CD14-positive monocyte (primary cell): ENCODE measurements around the gene RAB1A. TPM values are rescaled to one million over a fixed set of nuclear protein-coding genes. Genes with fewer than 3 reads are reported as not detected.
"Not testable (repeated sequence)": the region's sequence is repeated elsewhere in the genome, so short reads cannot be mapped to it uniquely, and the experiment has no call there.

Experiments
- DNase-seq, 3 donors: peaks; one replicate each; pipeline ENCODE4 v3.0.0-alpha.2; 2011 to 2022
- H2AFZ ChIP-seq: 2 replicates; pipeline ENCODE4 v1.6.0; 2012; ENCODE audit warnings: mild to moderate bottlenecking, low read depth, low read length, inconsistent platforms; ENCODE audit not compliant: insufficient read depth, poor library complexity, severe bottlenecking
- H3K27ac ChIP-seq, 2 donors: 1 replicate in 1 of 2; 2 replicates in 1 of 2; pipeline ENCODE4 v1.5.1; 2012 to 2013; ENCODE audit warnings: low read length in 2 of 2, control low read depth in 1 of 2, inconsistent platforms in 1 of 2, low read depth in 1 of 2, mild to moderate bottlenecking in 1 of 2
- H3K27me3 ChIP-seq, 2 donors: one replicate each; pipeline versions ENCODE4 v1.6.0 to v1.6.1; 2011 to 2013; ENCODE audit warnings: low read length in 2 of 2; ENCODE audit not compliant: control insufficient read depth in 2 of 2, insufficient read depth in 2 of 2
- H3K36me3 ChIP-seq, 2 donors: replicated peaks in 1 of 2; 1 replicate in 1 of 2; 2 replicates in 1 of 2; pipeline versions ENCODE4 v1.5.1 to v1.6.1; 2012 to 2013; ENCODE audit warnings: low read length in 2 of 2, control low read depth in 1 of 2, inconsistent platforms in 1 of 2, mild to moderate bottlenecking in 1 of 2; ENCODE audit not compliant: insufficient read depth in 2 of 2, control insufficient read depth in 1 of 2
- H3K4me1 ChIP-seq, 2 donors: 1 replicate in 1 of 2; 2 replicates in 1 of 2; pipeline versions ENCODE4 v1.5.1 to v1.6.1; 2012 to 2013; ENCODE audit warnings: low read length in 2 of 2, control low read depth in 1 of 2, inconsistent platforms in 1 of 2, mild to moderate bottlenecking in 1 of 2, moderate library complexity in 1 of 2; ENCODE audit not compliant: insufficient read depth in 2 of 2, control insufficient read depth in 1 of 2
- H3K4me2 ChIP-seq: replicated peaks from 2 replicates; pipeline ENCODE3; 2012; ENCODE audit warnings: low read length, moderate library complexity, mild to moderate bottlenecking; ENCODE audit not compliant: poor library complexity, severe bottlenecking; ENCODE audit errors: extremely low read depth
- H3K4me3 ChIP-seq, 3 experiments: fragments of 200-600 bp in 1 of 3; sonication (generic) in 1 of 3; replicated peaks in 1 of 3; 1 replicate in 2 of 3; 2 replicates in 1 of 3; pipeline ENCODE4 v1.5.1; 2011 to 2013; ENCODE audit warnings: low read length in 3 of 3, mild to moderate bottlenecking in 3 of 3, control low read depth in 2 of 3, low read depth in 2 of 3, inconsistent platforms in 1 of 3, moderate library complexity in 1 of 3
- H3K79me2 ChIP-seq: 2 replicates; pipeline ENCODE4 v1.6.0; 2012; ENCODE audit warnings: mild to moderate bottlenecking, control low read depth, inconsistent platforms, low read length, moderate library complexity; ENCODE audit not compliant: insufficient read depth
- H3K9ac ChIP-seq: 2 replicates; pipeline ENCODE4 v1.6.0; 2017; ENCODE audit warnings: low read length, mild to moderate bottlenecking; ENCODE audit not compliant: insufficient read depth, poor library complexity, severe bottlenecking
- H3K9me3 ChIP-seq, 2 donors: replicated peaks in 1 of 2; 1 replicate in 1 of 2; 2 replicates in 1 of 2; pipeline versions ENCODE4 v1.5.1 to v1.6.1; 2012 to 2013; ENCODE audit warnings: low read length in 2 of 2, control low read depth in 1 of 2; ENCODE audit not compliant: control insufficient read depth in 1 of 2, insufficient read depth in 1 of 2
- H4K20me1 ChIP-seq: 2 replicates; pipeline ENCODE4 v1.6.0; 2012; ENCODE audit warnings: mild to moderate bottlenecking, low read length, control low read depth, moderate library complexity; ENCODE audit not compliant: insufficient read depth
- H3K27ac Mint-ChIP-seq, 7 donors: one replicate each; pipeline ENCODE4 v1.8.0; 2020; ENCODE audit warnings: mild to moderate bottlenecking in 7 of 7, mixed read lengths in 7 of 7, moderate library complexity in 6 of 7, inconsistent platforms in 2 of 7
- H3K27me3 Mint-ChIP-seq, 3 donors: one replicate each; pipeline ENCODE4 v1.8.0; 2021 to 2022; ENCODE audit warnings: low read depth in 3 of 3, mild to moderate bottlenecking in 3 of 3, mixed read lengths in 3 of 3, moderate library complexity in 3 of 3, inconsistent platforms in 1 of 3
- H3K36me3 Mint-ChIP-seq, 2 donors: one replicate each; pipeline ENCODE4 v1.8.0; 2020; ENCODE audit warnings: mixed read lengths in 2 of 2, inconsistent platforms in 1 of 2, mild to moderate bottlenecking in 1 of 2
- H3K4me1 Mint-ChIP-seq: one replicate; pipeline ENCODE4 v1.8.0; 2020; ENCODE audit warnings: mild to moderate bottlenecking, mixed read lengths
- H3K4me3 Mint-ChIP-seq, 2 donors: one replicate each; pipeline ENCODE4 v1.8.0; 2020; ENCODE audit warnings: mild to moderate bottlenecking in 2 of 2, mixed read lengths in 2 of 2, moderate library complexity in 1 of 2
- H3K9me3 Mint-ChIP-seq, 7 donors: one replicate each; pipeline ENCODE4 v1.8.0; 2020 to 2022; ENCODE audit warnings: mixed read lengths in 7 of 7, mild to moderate bottlenecking in 6 of 7, moderate library complexity in 6 of 7, inconsistent platforms in 2 of 7
- WGBS: methylation state at CpG from one replicate; pipeline ENCODE4 v1.1.5; 2013; ENCODE audit warnings: missing lambda C conversion rate; ENCODE audit not compliant: insufficient coverage; 5-methylcytosine and 5-hydroxymethylcytosine counted together
- intact Hi-C, 2 donors: fragments of 100-400 bp; cut with micrococcal nuclease; formaldehyde crosslinking; loops; one replicate each; pipeline versions ENCODE4 v1.15.0 to v1.15.1; 2023
- polyA plus RNA-seq, 3 donors: library from polyadenylated mRNA; depleted of rRNA in 1 of 3; unstranded in 2 of 3; stranded (reverse) in 1 of 3; fragments of 300-500 nt in 2 of 3; fragments of >200 nt in 1 of 3; fragmentation: Illumina TruSeq in 2 of 3; gene quantifications; 1 replicate in 2 of 3; 2 replicates in 1 of 3; pipeline ENCODE4 v1.2.3, GENCODE V29; 2012 to 2021
- TF ChIP-seq, protein P1 (sequence below): fragments of 200-600 bp; IDR thresholded peaks from one replicate; pipeline ENCODE4 v1.8.0; 2022; ENCODE audit warnings: antibody characterized with exemption, mild to moderate bottlenecking

Gene RAB1A
- polyA plus RNA-seq, 3 donors = 106 to 124 (median 110) TPM

DNA sequence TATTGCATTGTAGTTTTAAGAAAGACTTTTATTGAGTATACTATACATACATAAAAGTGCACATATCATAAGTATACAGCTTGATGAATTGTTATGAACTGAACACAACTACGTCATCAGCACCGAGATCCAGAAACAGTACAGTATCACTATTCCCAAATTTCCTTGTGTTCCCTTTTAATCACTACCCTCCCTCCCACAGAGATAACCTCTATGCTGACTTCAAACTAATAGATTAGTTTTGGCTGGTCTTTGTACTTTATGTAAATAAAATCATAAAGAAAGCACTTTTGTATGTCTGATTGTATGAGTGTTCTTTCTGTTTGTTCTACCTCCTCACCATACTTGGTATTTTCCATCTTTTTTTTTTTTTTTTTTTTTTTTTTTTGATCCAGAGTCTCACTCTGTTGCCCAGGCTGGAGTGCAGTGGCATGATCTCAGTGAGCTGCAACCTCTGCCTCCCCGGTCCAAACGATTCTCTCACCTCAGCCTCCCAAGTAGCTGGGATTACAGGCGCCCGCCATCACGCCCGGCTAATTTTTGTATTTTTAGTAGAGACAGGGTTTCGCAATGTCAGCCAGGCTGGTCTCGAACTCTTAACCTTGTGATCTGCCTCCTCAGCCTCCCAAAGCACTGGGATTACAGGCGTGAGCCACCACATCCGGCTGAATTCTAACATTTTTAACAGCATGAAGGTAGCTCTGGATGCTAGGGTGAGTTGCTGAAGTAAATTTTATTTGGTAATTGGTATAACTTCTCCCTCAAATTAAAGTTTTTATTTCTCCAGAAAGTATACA lies 43.3 kb upstream of the RAB1A start:
- Histone ChIP-seq H3K36me3 (no peaks in the 10 kb centered on the region), H2AFZ (no peak overlapping the region), H3K27me3 (no peaks in the 10 kb centered on the region), H3K79me2 (no peaks in the 10 kb centered on the region), H3K4me2 (no peak overlapping the region), H3K4me3 (no peak overlapping the region), H3K4me1 (no peaks in the 10 kb centered on the region), H3K27ac (no peak overlapping the region), H3K9ac (no peak overlapping the region), H3K9me3 (no peaks in the 10 kb centered on the region), H4K20me1 (no peaks in the 10 kb centered on the region)
- Mint-ChIP-seq H3K27me3 (peaks cover 0 to 1% (median 0%) of the 10 kb centered on the region in 3 donors), H3K27ac (no peak overlapping the region), H3K4me1 (peaks cover 2% of the 10 kb centered on the region), H3K9me3 (peaks cover 0 to 2% (median 0%) of the 10 kb centered on the region in 7 donors), H3K36me3 (no peaks in the 10 kb centered on the region), H3K4me3 (no peak overlapping the region)
- WGBS = no CpG with 5 or more reads among the region's 12 CpGs
- TF ChIP-seq, protein P1, sequence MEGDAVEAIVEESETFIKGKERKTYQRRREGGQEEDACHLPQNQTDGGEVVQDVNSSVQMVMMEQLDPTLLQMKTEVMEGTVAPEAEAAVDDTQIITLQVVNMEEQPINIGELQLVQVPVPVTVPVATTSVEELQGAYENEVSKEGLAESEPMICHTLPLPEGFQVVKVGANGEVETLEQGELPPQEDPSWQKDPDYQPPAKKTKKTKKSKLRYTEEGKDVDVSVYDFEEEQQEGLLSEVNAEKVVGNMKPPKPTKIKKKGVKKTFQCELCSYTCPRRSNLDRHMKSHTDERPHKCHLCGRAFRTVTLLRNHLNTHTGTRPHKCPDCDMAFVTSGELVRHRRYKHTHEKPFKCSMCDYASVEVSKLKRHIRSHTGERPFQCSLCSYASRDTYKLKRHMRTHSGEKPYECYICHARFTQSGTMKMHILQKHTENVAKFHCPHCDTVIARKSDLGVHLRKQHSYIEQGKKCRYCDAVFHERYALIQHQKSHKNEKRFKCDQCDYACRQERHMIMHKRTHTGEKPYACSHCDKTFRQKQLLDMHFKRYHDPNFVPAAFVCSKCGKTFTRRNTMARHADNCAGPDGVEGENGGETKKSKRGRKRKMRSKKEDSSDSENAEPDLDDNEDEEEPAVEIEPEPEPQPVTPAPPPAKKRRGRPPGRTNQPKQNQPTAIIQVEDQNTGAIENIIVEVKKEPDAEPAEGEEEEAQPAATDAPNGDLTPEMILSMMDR = no peak
- intact Hi-C loops = loop anchor here in 1 of 2 donors (10.0 kb wide), 1 partner anchor 258 kb away; no protein-coding TSS in a partner anchor
- no peak for DNase-seq

DNA sequence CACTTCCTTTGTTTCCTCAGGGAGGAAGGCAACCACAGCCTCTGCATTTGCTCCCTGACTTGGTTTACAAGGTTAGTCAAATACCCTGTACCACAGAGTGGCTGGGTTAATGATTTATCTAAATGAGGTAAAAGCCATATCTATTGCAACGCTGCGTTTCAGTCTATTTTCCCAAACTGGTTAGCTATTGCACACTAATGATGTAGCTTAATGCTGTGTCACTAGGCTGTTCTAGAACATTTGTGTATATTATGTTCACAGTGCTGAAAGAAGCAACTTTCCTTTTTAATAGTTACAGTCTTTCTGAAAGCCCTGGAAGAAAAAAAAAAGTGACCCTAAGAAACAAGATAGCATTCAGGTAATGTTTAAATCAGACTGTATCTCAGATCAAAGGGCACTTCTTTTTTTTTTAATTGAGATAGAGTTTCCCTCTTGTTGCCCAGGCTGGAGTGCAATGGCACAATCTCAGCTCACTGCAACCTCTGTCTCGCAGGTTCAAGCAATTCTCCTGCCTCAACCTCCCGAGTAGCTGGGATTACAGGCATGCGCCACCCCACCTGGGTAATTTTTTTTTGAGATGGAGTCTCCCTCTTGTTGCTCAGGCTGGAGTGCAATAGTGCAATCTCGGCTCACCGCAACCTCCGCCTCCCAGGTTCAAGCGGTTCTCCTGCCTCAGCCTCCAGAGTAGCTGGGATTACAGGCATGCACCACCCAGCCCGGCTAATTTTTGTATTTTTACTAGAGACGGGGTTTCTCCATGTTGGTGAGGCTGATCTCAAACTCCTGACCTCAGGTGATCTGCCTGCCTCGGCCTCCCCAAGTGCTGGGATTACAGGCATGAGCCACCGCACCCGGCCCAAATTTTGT lies 40.9 kb upstream of the RAB1A start:
- H3K4me3 ChIP-seq, H3K4me2 ChIP-seq, H3K36me3 ChIP-seq, DNase-seq, H3K27ac ChIP-seq, H3K9me3 Mint-ChIP-seq, H3K4me1 ChIP-seq, H3K27me3 Mint-ChIP-seq, H3K4me3 Mint-ChIP-seq, H3K4me1 Mint-ChIP-seq, H3K36me3 Mint-ChIP-seq, H3K9me3 ChIP-seq, H3K27ac Mint-ChIP-seq, H3K27me3 ChIP-seq, H4K20me1 ChIP-seq, H2AFZ ChIP-seq, H3K79me2 ChIP-seq, H3K9ac ChIP-seq: not testable (repeated sequence)
- WGBS = 96% methylated on average over 9 of the region's 14 CpGs
- intact Hi-C loops = loop anchor here in 1 of 2 donors (10.0 kb wide), 1 partner anchor 256 kb away; no protein-coding TSS in a partner anchor
